Neuron (in vitro differentiated cells): ENCODE measurements around the gene DACT3.

Experiments used
- H2AFZ ChIP-seq: one replicate; pipeline ENCODE4 v1.6.1; 2013; ENCODE audit warnings: low read depth, mild to moderate bottlenecking, inconsistent platforms, low read length, moderate library complexity
- H3K27me3 ChIP-seq: one replicate; pipeline ENCODE4 v1.6.1; 2013; ENCODE audit warnings: low read length; ENCODE audit not compliant: insufficient read depth
- H3K36me3 ChIP-seq: one replicate; pipeline ENCODE4 v1.6.1; 2013; ENCODE audit warnings: low read length; ENCODE audit not compliant: insufficient read depth
- H3K4me1 ChIP-seq: one replicate; pipeline ENCODE4 v1.6.1; 2013; ENCODE audit warnings: low read length; ENCODE audit not compliant: insufficient read depth
- H3K4me3 ChIP-seq: 2 replicates; pipeline ENCODE4 v1.5.1; 2013; ENCODE audit warnings: mild to moderate bottlenecking, low read length, moderate library complexity
- H3K9me3 ChIP-seq: one replicate; pipeline ENCODE4 v1.6.1; 2013; ENCODE audit warnings: low read length

The DACT3 gene

DNA sequence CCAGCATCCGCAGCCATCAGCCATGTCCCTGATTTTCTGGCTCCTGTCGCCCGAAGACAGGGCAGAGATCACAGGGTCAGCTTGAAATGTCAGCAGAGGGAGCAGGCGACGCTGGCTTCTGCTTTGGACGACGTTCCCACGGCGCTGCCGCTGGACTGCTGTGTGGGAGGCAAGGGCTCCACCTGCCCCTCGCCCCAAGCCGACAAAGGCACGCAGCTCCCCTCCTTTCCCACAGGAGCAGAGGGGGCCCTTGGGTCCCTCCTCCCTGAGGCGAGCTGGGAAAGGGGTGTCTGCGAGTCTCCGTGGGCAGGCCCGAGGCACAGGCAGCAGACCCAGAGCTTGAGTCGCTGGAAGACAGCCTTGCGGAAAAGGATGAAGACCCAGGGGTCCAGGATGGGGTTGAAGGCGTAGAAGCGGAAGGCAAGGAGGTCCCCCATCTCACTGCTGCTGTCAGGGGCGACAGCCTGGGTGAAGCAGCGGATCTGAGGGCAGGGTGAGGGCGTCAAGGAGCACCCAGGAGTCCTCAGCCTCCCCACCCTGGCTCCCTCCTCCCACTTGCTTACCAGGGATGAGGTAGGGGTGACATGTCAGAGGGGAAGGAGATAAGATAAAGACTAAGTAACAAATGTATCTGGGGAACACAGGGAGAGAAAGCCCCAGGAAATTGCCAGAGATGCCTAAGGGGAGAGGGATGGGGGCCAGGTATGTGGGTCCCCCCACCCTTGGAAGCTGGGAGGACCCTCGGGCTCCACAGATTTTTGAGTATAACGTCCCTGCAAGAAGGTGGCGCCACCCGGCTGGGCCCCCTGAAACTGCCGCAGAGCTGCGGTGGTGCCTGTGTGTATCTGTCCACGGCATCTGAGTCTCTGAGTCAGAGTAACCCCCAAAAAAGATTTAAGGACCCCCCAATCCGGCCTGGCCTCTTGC is 39.5 kb downstream of the DACT3 start:
- Histone ChIP-seq H3K36me3 (no peaks in the 10 kb centered on the region), H3K9me3 (no peaks in the 10 kb centered on the region), H2AFZ (peak overlapping the region; percentile 30), H3K4me1 (peaks cover 16% of the 10 kb centered on the region), H3K4me3 (peak overlapping the region; percentile 11), H3K27me3 (peaks cover 3% of the 10 kb centered on the region)

DNA sequence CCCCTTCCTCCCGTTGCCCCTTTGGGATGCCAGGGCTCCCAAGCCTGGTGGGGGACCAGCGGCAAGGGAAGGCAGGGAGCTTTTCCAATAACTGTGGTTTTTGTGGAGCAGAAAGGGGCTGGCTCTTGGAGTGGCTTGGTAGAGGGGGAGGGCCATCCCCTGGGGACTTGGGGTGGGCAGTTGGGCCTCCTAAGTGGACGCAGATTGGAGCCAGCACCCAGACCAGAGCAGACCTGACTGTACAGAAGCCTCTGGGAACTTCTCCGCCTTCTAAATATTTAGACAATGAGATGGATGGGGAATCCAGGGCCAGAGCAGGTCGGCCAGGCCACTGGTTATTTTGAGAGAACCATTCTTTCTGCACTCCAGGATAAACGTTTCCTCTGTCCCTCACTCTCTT is 40.3 kb downstream of the DACT3 start:
- H3K27me3 ChIP-seq: peaks cover 2% of the 10 kb centered on the region
- H3K4me1 ChIP-seq: peaks cover 16% of the 10 kb centered on the region
- H2AFZ ChIP-seq: peak overlapping the region; percentile 30
- H3K36me3 ChIP-seq: no peaks in the 10 kb centered on the region
- no peaks in the 10 kb centered on the region for H3K9me3 ChIP-seq
- H3K4me3 ChIP-seq: peak overlapping the region; percentile 11

DNA sequence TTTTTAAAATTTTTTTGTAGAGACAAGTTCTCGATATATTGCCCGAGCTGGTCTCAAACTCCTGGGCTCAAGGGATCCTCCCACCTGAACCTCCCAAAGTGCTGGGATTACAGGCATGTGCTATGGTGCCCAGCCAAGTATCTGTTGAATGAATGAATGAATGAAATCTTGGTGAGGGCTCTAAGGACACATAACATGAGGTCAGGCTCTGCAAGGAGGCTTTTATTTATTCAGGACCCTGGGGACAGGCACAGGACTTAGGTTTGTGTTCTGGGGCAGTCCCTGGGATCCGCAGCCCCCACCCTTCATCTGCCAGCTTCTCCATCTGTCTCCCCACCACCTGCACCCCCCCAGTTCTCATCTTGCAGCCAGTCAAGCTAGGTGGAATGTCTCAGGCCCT is 40.7 kb downstream of the DACT3 start:
- H3K4me1 ChIP-seq: peaks cover 16% of the 10 kb centered on the region
- no peak overlapping the region for H3K4me3 ChIP-seq
- no peaks in the 10 kb centered on the region for H3K9me3 ChIP-seq
- H3K27me3 ChIP-seq: no peaks in the 10 kb centered on the region
- H3K36me3 ChIP-seq: no peaks in the 10 kb centered on the region
- H2AFZ ChIP-seq: no peak overlapping the region

DNA sequence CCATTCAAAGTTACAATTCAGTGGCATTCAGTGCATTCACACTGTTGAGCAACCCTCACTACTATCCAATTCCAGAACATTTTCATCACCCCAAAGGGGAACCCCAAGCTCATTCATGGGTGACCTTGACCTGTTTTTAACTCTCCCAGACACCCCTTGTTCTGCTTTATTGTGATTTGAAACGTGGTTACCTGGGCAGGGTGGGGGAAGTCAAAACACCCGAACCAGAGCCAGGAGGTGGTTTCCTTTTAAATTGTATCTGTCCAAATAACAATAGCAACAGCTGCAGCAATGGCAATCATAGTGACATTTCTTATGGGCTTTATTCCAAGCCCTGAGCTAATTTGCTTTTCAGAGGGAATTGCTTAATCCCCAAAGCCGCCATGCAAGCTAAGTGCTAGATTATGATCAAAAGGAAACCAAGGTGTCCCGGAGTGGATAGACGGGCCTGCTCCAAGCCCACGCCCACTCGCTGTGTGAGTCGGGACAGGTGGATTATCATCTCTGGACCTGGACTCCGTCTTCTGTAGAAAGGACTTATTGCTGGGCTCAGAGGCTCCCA is 42.2 kb downstream of the DACT3 start:
- no peak overlapping the region for H3K4me3 ChIP-seq
- H3K9me3 ChIP-seq: no peaks in the 10 kb centered on the region
- H2AFZ ChIP-seq: no peak overlapping the region
- no peaks in the 10 kb centered on the region for H3K27me3 ChIP-seq
- peaks cover 16% of the 10 kb centered on the region for H3K4me1 ChIP-seq
- H3K36me3 ChIP-seq: no peaks in the 10 kb centered on the region

DNA sequence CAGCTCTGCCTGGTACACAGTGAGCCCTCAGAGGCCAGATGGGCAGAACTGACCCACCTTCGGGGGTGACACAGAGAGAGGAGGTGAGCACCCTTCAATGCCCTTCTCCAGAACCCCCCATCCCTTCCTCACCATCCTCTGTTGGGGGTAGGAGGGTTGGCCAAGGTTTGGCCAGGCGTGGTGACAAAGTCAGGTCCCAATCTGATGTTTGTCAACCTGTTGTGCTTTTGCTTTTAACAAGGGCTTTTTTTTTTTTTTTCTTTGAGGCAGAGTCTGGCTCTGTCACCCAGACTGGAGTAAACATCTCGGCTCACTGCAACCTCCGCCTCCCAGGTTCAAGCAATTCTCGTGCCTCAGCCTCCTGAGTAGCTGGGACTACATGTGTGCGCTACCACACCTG is 43.4 kb downstream of the DACT3 start:
- Histone ChIP-seq H3K4me1 (peaks cover 16% of the 10 kb centered on the region), H3K4me3 (no peak overlapping the region), H2AFZ (no peak overlapping the region), H3K9me3 (no peaks in the 10 kb centered on the region), H3K27me3 (no peaks in the 10 kb centered on the region), H3K36me3 (no peaks in the 10 kb centered on the region)

DNA sequence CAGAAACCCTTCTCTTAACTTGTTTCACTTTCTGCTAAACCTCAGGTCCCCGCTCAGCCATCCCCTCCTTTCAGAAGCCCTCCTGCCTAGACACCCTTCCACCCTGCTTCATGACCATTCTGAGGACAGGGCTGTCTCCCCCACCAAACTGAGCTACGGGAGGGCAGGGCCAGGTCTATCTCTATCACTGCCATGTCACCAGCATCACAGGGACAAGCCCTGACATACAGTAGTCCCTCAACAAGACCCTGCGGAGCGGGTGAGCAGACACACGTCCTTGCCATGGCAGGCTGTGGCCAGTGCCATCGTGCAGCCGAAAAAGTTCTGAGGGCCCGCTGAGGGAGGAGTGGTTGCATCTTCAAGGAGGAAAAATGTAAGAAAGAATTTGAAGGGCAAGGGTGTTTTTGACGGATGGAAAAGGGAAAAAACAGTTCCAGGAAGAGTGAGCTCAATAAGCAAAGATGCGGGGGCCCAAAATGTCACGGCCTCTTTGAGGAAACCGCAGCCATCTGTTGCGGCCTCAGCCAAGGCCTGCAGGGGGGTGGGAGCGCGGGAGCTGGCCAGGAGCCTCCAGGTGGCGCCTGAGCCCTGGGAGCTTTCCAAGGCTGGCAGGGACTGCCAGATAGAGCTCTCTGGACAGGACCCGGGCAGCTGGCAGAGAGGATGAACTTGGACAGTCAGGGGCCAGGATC is 44.2 kb downstream of the DACT3 start:
- no peaks in the 10 kb centered on the region for H3K9me3 ChIP-seq
- H3K27me3 ChIP-seq: no peaks in the 10 kb centered on the region
- H2AFZ ChIP-seq: no peak overlapping the region
- H3K4me3 ChIP-seq: no peak overlapping the region
- peaks cover 16% of the 10 kb centered on the region for H3K4me1 ChIP-seq
- H3K36me3 ChIP-seq: no peaks in the 10 kb centered on the region

DNA sequence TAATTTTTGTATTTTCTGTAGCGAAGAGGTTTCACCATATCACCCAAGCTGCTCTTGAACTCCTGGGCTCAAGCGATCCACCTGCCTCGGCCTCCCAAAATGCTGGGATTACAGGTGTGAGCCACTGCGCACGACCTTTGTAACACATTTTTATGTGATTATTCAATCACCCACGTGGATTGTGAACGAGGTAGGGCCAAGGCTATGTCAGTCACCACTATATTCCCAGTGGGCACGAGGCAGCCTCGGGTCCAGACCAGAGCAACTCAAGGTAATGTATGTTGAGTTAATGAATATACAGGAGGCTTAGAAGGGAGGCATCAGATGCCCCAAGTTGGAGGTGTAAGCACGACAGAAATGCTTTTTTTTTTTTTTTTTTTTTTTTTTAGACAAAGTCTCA is 45.0 kb downstream of the DACT3 start:
- no peaks in the 10 kb centered on the region for H3K36me3 ChIP-seq

DNA sequence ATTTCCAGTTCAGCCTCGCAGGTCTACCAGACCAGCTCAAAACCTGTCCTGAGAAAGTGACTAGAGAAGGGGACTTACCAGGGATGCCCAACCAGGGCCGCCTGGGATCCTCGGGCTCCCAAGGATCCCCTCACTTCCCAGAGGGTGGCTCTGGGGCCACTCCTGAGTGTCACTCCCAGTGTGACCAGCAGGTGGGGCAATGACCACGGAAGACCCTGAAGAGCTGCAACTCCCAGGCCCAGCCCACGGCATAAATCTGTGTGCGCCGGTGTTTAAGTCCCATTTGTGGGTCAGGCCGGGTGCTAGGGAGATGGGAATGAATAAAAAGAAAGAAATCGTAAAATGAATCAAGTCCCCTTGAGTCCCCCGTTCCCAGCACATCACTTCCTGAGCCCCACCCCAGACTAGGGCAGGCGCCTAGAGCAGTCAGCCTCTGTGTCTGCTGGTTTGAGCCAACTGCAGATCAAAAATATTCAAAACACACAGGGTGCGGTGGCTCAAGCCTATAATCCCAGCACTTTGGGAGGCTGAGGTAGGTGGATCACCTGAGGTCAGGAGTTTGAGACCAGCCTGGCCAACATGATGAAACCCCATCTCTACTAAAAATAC is 46.8 kb downstream of the DACT3 start:
- Histone ChIP-seq H3K27me3 (no peaks in the 10 kb centered on the region), H3K4me3 (no peak overlapping the region), H2AFZ (no peak overlapping the region), H3K9me3 (no peaks in the 10 kb centered on the region), H3K36me3 (peaks cover 10% of the 10 kb centered on the region), H3K4me1 (peaks cover 2% of the 10 kb centered on the region)

More for the DNA sequence above, 45.0 kb downstream of the DACT3 start:
- Histone ChIP-seq H2AFZ (no peak overlapping the region), H3K4me3 (no peak overlapping the region), H3K27me3 (no peaks in the 10 kb centered on the region), H3K4me1 (peaks cover 8% of the 10 kb centered on the region), H3K9me3 (no peaks in the 10 kb centered on the region)

DNA sequence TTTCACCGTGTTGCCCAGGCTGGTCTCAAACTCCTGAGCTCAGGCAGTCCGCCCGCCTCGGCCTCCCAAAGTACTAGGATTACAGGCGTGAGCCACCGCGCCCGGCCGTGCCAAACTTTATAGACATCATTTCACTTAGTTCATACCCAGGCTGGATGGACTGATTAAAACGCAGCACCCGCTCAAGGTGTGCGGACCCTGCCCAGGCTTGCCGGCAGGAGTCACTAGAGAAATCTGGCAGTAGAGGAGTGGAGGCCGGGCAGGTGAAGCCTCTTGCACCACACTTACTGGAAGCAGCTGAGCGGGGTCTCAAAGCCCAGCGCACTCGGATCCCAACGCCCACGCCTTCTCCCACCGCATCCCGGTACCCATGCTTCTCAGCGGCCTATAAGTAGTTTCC is 47.5 kb downstream of the DACT3 start:
- Histone ChIP-seq H2AFZ (no peak overlapping the region), H3K27me3 (no peaks in the 10 kb centered on the region), H3K4me3 (no peak overlapping the region), H3K36me3 (peaks cover 17% of the 10 kb centered on the region), H3K4me1 (peaks cover 2% of the 10 kb centered on the region), H3K9me3 (no peaks in the 10 kb centered on the region)

DNA sequence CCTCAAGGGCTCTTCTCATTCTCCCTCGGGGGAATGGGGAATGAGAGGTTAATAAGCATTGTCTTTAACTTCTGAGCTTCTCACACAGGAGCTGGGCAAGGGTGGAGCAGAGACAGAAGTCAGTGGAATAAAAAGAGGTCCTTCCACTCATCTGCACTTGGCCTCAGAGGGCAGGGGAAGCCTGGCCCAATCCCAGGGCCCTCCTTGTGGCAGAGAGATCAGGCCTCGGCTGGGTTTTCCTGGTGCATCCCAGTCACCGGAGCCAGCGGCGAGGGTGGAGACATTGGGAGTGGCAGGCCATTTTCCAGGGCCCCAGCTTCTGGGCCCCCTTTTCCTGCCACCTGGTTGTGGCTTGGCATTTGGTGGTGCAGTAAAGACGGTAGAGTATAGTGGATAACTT is 49.2 kb downstream of the DACT3 start:
- H3K27me3 ChIP-seq: no peaks in the 10 kb centered on the region
- no peaks in the 10 kb centered on the region for H3K9me3 ChIP-seq
- no peak overlapping the region for H2AFZ ChIP-seq
- peaks cover 34% of the 10 kb centered on the region for H3K36me3 ChIP-seq
- H3K4me3 ChIP-seq: no peak overlapping the region
- peaks cover 2% of the 10 kb centered on the region for H3K4me1 ChIP-seq

DNA sequence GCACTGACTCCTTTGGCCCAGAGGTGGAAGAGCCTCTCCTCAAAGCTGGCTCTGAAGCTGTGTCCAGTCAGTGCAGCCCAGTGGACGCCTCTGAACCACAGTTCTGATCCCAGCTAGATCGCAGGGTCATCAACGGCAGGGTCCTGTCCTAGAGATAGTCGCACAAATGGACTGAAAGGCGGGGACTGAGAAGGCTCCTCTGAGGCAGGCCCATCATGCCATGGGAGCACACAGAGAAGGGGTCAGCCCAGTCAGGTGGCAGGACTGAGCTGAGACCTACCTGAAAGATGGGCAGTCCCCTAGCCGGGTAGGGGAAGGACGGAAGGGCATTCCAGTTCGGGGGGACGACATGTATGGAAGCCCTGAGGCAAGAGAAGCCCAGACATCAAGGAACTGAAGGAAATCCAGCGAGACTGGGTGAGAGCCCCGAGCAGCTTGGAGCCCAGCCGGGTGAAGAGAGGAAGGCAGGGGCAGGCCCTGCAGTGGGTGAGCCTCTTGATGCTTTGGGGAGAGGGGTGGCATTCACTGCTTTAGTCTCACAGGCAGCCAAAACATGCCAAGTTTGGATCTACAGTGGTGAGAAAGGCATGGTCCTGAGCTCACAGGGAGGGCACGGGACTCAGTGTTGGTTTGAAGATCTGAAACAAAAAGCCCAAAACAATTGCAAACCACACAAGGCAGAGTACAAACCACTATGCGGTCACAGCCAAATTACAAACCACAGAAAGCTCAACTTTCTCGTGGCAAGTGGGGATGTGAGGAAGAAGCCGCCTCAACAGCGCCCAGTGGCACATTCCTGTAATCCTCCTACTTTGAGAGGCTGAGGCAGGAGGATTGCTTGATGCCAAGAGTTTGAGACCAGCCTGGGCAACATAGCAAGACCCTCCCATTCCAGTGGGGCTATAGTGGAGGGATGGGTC is 49.9 kb downstream of the DACT3 start:
- Histone ChIP-seq H2AFZ (no peak overlapping the region), H3K9me3 (no peaks in the 10 kb centered on the region), H3K4me1 (no peaks in the 10 kb centered on the region), H3K36me3 (peaks cover 40% of the 10 kb centered on the region), H3K4me3 (no peak overlapping the region), H3K27me3 (no peaks in the 10 kb centered on the region)

DNA sequence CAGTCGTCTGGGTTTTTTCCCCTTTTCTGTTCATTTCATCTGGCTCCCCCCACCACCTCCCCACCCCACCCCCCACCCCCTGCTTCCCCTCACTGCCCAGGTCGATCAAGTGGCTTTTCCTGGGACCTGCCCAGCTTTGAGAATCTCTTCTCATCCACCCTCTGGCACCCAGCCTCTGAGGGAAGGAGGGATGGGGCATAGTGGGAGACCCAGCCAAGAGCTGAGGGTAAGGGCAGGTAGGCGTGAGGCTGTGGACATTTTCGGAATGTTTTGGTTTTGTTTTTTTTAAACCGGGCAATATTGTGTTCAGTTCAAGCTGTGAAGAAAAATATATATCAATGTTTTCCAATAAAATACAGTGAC is 50.6 kb downstream of the DACT3 start:
- Histone ChIP-seq H3K4me3 (no peak overlapping the region), H2AFZ (no peak overlapping the region), H3K27me3 (no peaks in the 10 kb centered on the region), H3K9me3 (no peaks in the 10 kb centered on the region), H3K4me1 (no peaks in the 10 kb centered on the region), H3K36me3 (peaks cover 47% of the 10 kb centered on the region)
